Nephron progenitor cell (in vitro differentiated cells): Measurements from ENCODE around the gene USP6NL.

ENCODE experiments used
- DNase-seq: peaks from one replicate; pipeline ENCODE4 v3.0.0; 2021
- H3K27ac Mint-ChIP-seq: 2 replicates; pipeline ENCODE4 v1.8.0; 2021; ENCODE audit warnings: mild to moderate bottlenecking, moderate library complexity, mixed read lengths
- H3K27me3 Mint-ChIP-seq: 2 replicates; pipeline ENCODE4 v1.8.0; 2021; ENCODE audit warnings: mild to moderate bottlenecking, low read depth, mixed read lengths; ENCODE audit not compliant: poor library complexity
- H3K36me3 Mint-ChIP-seq: 2 replicates; pipeline ENCODE4 v1.8.0; 2021; ENCODE audit warnings: low read depth, mixed read lengths
- H3K4me1 Mint-ChIP-seq: 2 replicates; pipeline ENCODE4 v1.8.0; 2021; ENCODE audit warnings: mixed read lengths
- H3K4me3 Mint-ChIP-seq: 2 replicates; pipeline ENCODE4 v1.8.0; 2021; ENCODE audit warnings: mild to moderate bottlenecking, moderate library complexity, mixed read lengths
- H3K9me3 Mint-ChIP-seq: 2 replicates; pipeline ENCODE4 v1.8.0; 2021; ENCODE audit warnings: mild to moderate bottlenecking, moderate library complexity, mixed read lengths
- CTCF ChIP-seq: fragments of 200-600 bp; sonication (generic); IDR thresholded peaks from 2 replicates; pipeline ENCODE4 v1.5.0; 2021; ENCODE audit warnings: antibody characterized with exemption

Gene USP6NL

GRCh38 chr10:11429439-11430052, 181.9 kb downstream of the USP6NL start:
- Mint-ChIP-seq H3K27ac (no peak overlapping the region), H3K4me1 (peaks cover 20% of the 10 kb centered on the region), H3K9me3 (peaks cover 41% of the 10 kb centered on the region), H3K4me3 (no peak overlapping the region), H3K36me3 (peaks cover 14% of the 10 kb centered on the region), H3K27me3 (peaks cover 7% of the 10 kb centered on the region)
- no peak for DNase-seq
- TF ChIP-seq CTCF: no peak

GRCh38 chr10:11425676-11426075, 185.8 kb downstream of the USP6NL start:
- no peak for DNase-seq
- Mint-ChIP-seq H3K4me3 (no peak overlapping the region), H3K36me3 (peaks cover 14% of the 10 kb centered on the region), H3K4me1 (peaks cover 10% of the 10 kb centered on the region), H3K27ac (no peak overlapping the region), H3K27me3 (peaks cover 4% of the 10 kb centered on the region), H3K9me3 (peaks cover 58% of the 10 kb centered on the region)
- TF ChIP-seq CTCF: no peak

GRCh38 chr10:11425296-11425610, 186.2 kb downstream of the USP6NL start:
- peaks cover 4% of the 10 kb centered on the region for H3K27me3 Mint-ChIP-seq
- peaks cover 6% of the 10 kb centered on the region for H3K4me1 Mint-ChIP-seq
- peaks cover 14% of the 10 kb centered on the region for H3K36me3 Mint-ChIP-seq
- DNase-seq: no peak
- TF ChIP-seq CTCF: no peak
- no peak overlapping the region for H3K27ac Mint-ChIP-seq
- no peak overlapping the region for H3K4me3 Mint-ChIP-seq
- peaks cover 60% of the 10 kb centered on the region for H3K9me3 Mint-ChIP-seq

- DNase-seq: peak; percentile 66
- peaks cover 5% of the 10 kb centered on the region for H3K4me1 Mint-ChIP-seq
- no peak overlapping the region for H3K27ac Mint-ChIP-seq
- H3K4me3 Mint-ChIP-seq: no peak overlapping the region
- H3K36me3 Mint-ChIP-seq: peaks cover 14% of the 10 kb centered on the region
- H3K9me3 Mint-ChIP-seq: peaks cover 60% of the 10 kb centered on the region
- peaks cover 4% of the 10 kb centered on the region for H3K27me3 Mint-ChIP-seq
- peak; percentile 93 for TF ChIP-seq CTCF
Measured at GRCh38 chr10:11424456-11425295, 186.8 kb downstream of the USP6NL start.

GRCh38 chr10:11416974-11417373, 194.5 kb downstream of the USP6NL start:
- H3K9me3 Mint-ChIP-seq: peaks cover 59% of the 10 kb centered on the region
- DNase-seq: no peak
- no peak overlapping the region for H3K27ac Mint-ChIP-seq
- H3K27me3 Mint-ChIP-seq: no peaks in the 10 kb centered on the region
- peaks cover 5% of the 10 kb centered on the region for H3K36me3 Mint-ChIP-seq
- TF ChIP-seq CTCF: no peak
- no peaks in the 10 kb centered on the region for H3K4me1 Mint-ChIP-seq
- H3K4me3 Mint-ChIP-seq: no peak overlapping the region

- H3K27ac Mint-ChIP-seq: no peak overlapping the region
- no peak overlapping the region for H3K4me3 Mint-ChIP-seq
- H3K4me1 Mint-ChIP-seq: no peaks in the 10 kb centered on the region
- peaks cover under 1% of the 10 kb centered on the region for H3K27me3 Mint-ChIP-seq
- no peak for DNase-seq
- H3K9me3 Mint-ChIP-seq: peaks cover 58% of the 10 kb centered on the region
- TF ChIP-seq CTCF: no peak
- H3K36me3 Mint-ChIP-seq: peaks cover 5% of the 10 kb centered on the region
Measured at GRCh38 chr10:11415095-11415494, 196.4 kb downstream of the USP6NL start.
